ENCODE measurements around the gene SLC44A4.

Gene SLC44A4

GRCh38 chr6:31876357-31876756 is 2.4 kb downstream of the SLC44A4 start:
- TF ChIP-seq CTCF (IDR thresholded peaks at IDR 0.05; ENCODE audit: insufficient read depth, low read length, poor library complexity, severe bottlenecking): no peak
- H3K36me3 ChIP-seq (ENCODE audit: control insufficient read depth, insufficient read depth, low read length): peaks cover 10% of the 10 kb centered on the region
- no peak overlapping the region for H3K4me3 ChIP-seq (replicated peaks; ENCODE audit: low read depth, low read length)
- H3K27me3 ChIP-seq (replicated peaks; ENCODE audit: control insufficient read depth, insufficient read depth, low read length): no peaks in the 10 kb centered on the region
- DNase-seq (ENCODE audit: extremely low read depth, insufficient read length): no peak

GRCh38 chr6:31875877-31876276 is 2.9 kb downstream of the SLC44A4 start:
- H3K27me3 ChIP-seq (replicated peaks; ENCODE audit: control insufficient read depth, insufficient read depth, low read length): no peaks in the 10 kb centered on the region
- peaks cover 7% of the 10 kb centered on the region for H3K36me3 ChIP-seq (ENCODE audit: control insufficient read depth, insufficient read depth, low read length)
- TF ChIP-seq CTCF (IDR thresholded peaks at IDR 0.05; ENCODE audit: insufficient read depth, low read length, poor library complexity, severe bottlenecking): no peak
- no peak for DNase-seq (ENCODE audit: extremely low read depth, insufficient read length)
- H3K4me3 ChIP-seq (replicated peaks; ENCODE audit: low read depth, low read length): no peak overlapping the region

GRCh38 chr6:31874836-31875572 is 3.8 kb downstream of the SLC44A4 start:
- TF ChIP-seq CTCF (IDR thresholded peaks at IDR 0.05; ENCODE audit: insufficient read depth, low read length, poor library complexity, severe bottlenecking): no peak
- H3K27me3 ChIP-seq (replicated peaks; ENCODE audit: control insufficient read depth, insufficient read depth, low read length): no peaks in the 10 kb centered on the region; the same call in 1 of the 2 replicates
- peaks cover 3% of the 10 kb centered on the region for H3K36me3 ChIP-seq (ENCODE audit: control insufficient read depth, insufficient read depth, low read length)
- DNase-seq (ENCODE audit: extremely low read depth, insufficient read length): no peak
- no peak overlapping the region for H3K4me3 ChIP-seq (replicated peaks; ENCODE audit: low read depth, low read length)

GRCh38 chr6:31874084-31874670 is 4.6 kb downstream of the SLC44A4 start:
- no peak for DNase-seq (ENCODE audit: extremely low read depth, insufficient read length)
- Histone ChIP-seq H3K27me3 (replicated peaks; ENCODE audit: control insufficient read depth, insufficient read depth, low read length) (no peaks in the 10 kb centered on the region; the same call in 1 of the 2 replicates), H3K36me3 (ENCODE audit: control insufficient read depth, insufficient read depth, low read length) (no peaks in the 10 kb centered on the region), H3K4me3 (replicated peaks; ENCODE audit: low read depth, low read length) (no peak overlapping the region)
- TF ChIP-seq CTCF (IDR thresholded peaks at IDR 0.05; ENCODE audit: insufficient read depth, low read length, poor library complexity, severe bottlenecking): no peak

- H3K4me3 ChIP-seq (replicated peaks; ENCODE audit: low read depth, low read length): no peak overlapping the region
- no peak for TF ChIP-seq CTCF (IDR thresholded peaks at IDR 0.05; ENCODE audit: insufficient read depth, low read length, poor library complexity, severe bottlenecking)
- no peak for DNase-seq (ENCODE audit: extremely low read depth, insufficient read length)
These were observed 7.6 kb downstream of the SLC44A4 start for GRCh38 chr6:31871046-31871659.

More at GRCh38 chr6:31871046-31871659, 7.6 kb downstream of the SLC44A4 start:
- Histone ChIP-seq H3K27me3 (replicated peaks; ENCODE audit: control insufficient read depth, insufficient read depth, low read length) (no peaks in the 10 kb centered on the region; the same call in 1 of the 2 replicates), H3K36me3 (ENCODE audit: control insufficient read depth, insufficient read depth, low read length) (no peaks in the 10 kb centered on the region)
